Type B pancreatic cell (in vitro differentiated cells): ENCODE data around the gene CCDC187. TPM values are rescaled to one million over a fixed set of nuclear protein-coding genes. Genes with fewer than 3 reads are reported as not detected.
A peak's percentile ranks its signal among the peaks of the same experiment; 100 is the strongest.

ENCODE experiments used
- DNase-seq: peaks from one replicate; pipeline ENCODE4 v3.0.0; 2021; ENCODE audit warnings: mixed read lengths; ENCODE audit not compliant: unreplicated experiment; ENCODE audit errors: extremely low spot score
- H3K27ac Mint-ChIP-seq: 2 replicates; pipeline ENCODE4 v1.8.0; 2021; ENCODE audit warnings: mild to moderate bottlenecking, mixed read lengths
- H3K27me3 Mint-ChIP-seq: 2 replicates; pipeline ENCODE4 v1.8.0; 2021; ENCODE audit warnings: mixed read lengths
- H3K36me3 Mint-ChIP-seq: 2 replicates; pipeline ENCODE4 v1.8.0; 2021; ENCODE audit warnings: mixed read lengths
- H3K4me1 Mint-ChIP-seq: one replicate; pipeline ENCODE4 v1.8.0; 2021; ENCODE audit warnings: mixed read lengths; ENCODE audit not compliant: unreplicated experiment
- H3K4me3 Mint-ChIP-seq: 2 replicates; pipeline ENCODE4 v1.8.0; 2021; ENCODE audit warnings: mild to moderate bottlenecking, mixed read lengths
- H3K9me3 Mint-ChIP-seq: 2 replicates; pipeline ENCODE4 v1.8.0; 2021; ENCODE audit warnings: mixed read lengths
- CTCF ChIP-seq: fragments of 200-600 bp; sonication (generic); conservative IDR thresholded peaks from 2 replicates; pipeline ENCODE4 v1.5.0; 2021; ENCODE audit warnings: antibody characterized with exemption, mild to moderate bottlenecking
- total RNA-seq: library from RNA; stranded (reverse); gene quantifications from 2 replicates; pipeline ENCODE4 v1.2.1, GENCODE V29; 2021; ENCODE audit warnings: low replicate concordance

Gene CCDC187
- total RNA-seq, 1 donor from 2014 or later = 0.70 TPM

DNA sequence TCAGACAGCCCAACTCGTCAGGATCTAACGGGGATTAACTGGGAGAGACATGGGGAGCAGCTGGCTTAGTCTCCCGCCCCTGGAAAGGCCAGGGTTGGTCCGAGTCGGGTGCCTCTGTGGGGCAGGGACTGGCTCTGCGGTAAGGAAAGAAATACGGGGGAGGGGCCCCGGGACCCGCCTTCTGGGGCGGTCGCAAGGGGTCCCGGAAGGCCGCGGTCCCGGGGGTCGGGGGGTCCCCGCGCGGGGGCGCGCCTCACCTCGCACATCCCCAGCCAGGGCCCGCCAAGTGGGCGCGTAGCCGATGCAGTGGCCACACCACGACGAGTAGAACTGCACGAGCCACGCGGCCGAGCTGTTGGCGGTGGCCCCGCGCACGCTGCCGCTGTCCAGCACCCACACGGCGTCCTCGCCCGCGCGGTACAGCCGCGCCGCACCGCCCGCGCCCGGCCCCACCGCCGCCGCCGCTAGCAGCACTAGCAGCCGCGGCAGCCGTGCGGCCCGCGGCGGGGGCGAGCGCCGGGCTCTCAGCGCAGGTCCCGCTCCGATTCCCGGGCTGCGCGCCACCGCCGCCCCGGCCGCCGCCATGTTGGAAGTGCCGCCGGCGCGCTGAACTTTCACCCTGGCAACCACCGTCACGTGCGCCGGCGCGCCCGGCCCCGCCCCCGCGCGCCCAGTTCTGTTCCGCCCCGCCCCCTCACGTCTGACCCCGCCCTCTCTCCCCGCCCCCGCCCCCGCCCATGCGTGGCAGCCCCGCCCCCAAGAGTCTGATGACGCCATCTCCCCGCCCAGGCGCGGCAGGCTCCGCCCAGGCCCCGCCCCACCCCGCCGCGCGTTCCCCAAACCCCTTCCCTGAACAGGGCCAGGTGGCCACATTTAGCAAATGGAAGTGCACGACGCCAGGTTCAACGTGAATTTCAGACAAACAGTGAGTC is 58.4 kb downstream of the CCDC187 start, which contains the start of gene QSOX2:
Gene QSOX2 (minus strand): TSS at position 594 of the 932 bp plus-strand sequence. CDS start 9 bp downstream, at position 585.
- no peak for TF ChIP-seq CTCF
- peaks cover 25% of the 10 kb centered on the region for H3K4me1 Mint-ChIP-seq
- peak within 1 kb of the TSS; percentile 71 for H3K27ac Mint-ChIP-seq
- H3K9me3 Mint-ChIP-seq = no peaks in the 10 kb centered on the region
- no peaks in the 10 kb centered on the region for H3K36me3 Mint-ChIP-seq
- peaks cover 4% of the 10 kb centered on the region for H3K27me3 Mint-ChIP-seq
- peak; percentile 91 for DNase-seq
- peak within 1 kb of the TSS; percentile 94 for H3K4me3 Mint-ChIP-seq

GRCh38 chr9:136244969-136245218 is 59.0 kb downstream of the CCDC187 start:
- Mint-ChIP-seq H3K4me3 (peak overlapping the region; percentile 94), H3K9me3 (no peaks in the 10 kb centered on the region), H3K36me3 (no peaks in the 10 kb centered on the region), H3K27me3 (peaks cover 4% of the 10 kb centered on the region), H3K4me1 (peaks cover 25% of the 10 kb centered on the region), H3K27ac (peak overlapping the region; percentile 65)
- DNase-seq = no peak
- no peak for TF ChIP-seq CTCF

GRCh38 chr9:136244122-136244968 is 59.5 kb downstream of the CCDC187 start:
- peak overlapping the region; percentile 94 for H3K4me3 Mint-ChIP-seq
- no peak for DNase-seq
- TF ChIP-seq CTCF = no peak
- H3K27ac Mint-ChIP-seq = peak overlapping the region; percentile 65
- H3K9me3 Mint-ChIP-seq = no peaks in the 10 kb centered on the region
- peaks cover 4% of the 10 kb centered on the region for H3K27me3 Mint-ChIP-seq
- peaks cover 25% of the 10 kb centered on the region for H3K4me1 Mint-ChIP-seq
- H3K36me3 Mint-ChIP-seq = no peaks in the 10 kb centered on the region

DNA sequence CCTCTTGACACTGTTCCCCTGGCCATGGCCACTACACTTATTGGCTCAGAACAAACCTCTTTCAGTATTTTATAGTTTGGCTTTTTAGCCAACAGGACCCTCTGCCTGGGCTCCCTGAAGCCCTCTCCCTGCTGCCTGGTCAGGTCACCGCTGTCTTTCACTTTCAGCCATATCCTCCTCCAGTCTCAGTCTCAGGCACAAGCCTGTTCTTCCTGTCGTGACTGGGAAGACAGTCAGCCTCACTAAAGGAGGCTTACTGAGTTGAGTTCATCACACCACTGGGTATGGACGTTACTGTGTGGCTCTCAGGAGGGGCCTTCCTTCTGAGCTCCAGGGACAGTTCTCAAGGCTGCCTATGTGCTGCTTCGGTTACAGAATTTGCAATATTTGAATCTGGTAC is 60.3 kb downstream of the CCDC187 start:
- Mint-ChIP-seq H3K4me3 (peak overlapping the region; percentile 94), H3K27ac (no peak overlapping the region), H3K9me3 (no peaks in the 10 kb centered on the region), H3K4me1 (peaks cover 25% of the 10 kb centered on the region), H3K36me3 (no peaks in the 10 kb centered on the region), H3K27me3 (peaks cover 4% of the 10 kb centered on the region)
- TF ChIP-seq CTCF = no peak
- no peak for DNase-seq

GRCh38 chr9:136242918-136243525 is 60.9 kb downstream of the CCDC187 start:
- no peak for DNase-seq
- Mint-ChIP-seq H3K27me3 (peaks cover 4% of the 10 kb centered on the region), H3K36me3 (no peaks in the 10 kb centered on the region), H3K9me3 (no peaks in the 10 kb centered on the region), H3K27ac (no peak overlapping the region), H3K4me1 (peaks cover 25% of the 10 kb centered on the region), H3K4me3 (peak overlapping the region; percentile 7)
- no peak for TF ChIP-seq CTCF
